ENCODE results near the gene HDAC11.

DNA sequence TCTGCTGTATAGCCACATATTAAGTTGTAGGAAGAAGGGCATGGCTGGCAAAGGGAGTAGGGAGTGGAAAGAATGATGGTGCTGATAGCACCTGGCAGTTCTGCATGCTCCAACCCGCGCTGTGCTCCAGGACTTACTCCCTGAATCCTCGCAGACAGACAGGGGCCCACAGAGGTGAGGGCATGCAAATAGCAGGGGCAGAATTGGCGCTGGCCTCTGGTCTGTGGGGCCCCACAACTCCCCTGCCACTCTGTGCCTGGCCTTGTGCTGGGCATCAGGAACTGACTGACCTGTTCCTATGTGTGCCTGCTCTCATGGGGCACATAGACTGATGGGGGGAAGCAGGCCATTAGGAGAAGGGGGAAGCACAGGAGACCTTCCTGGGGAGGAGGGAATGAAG lies 20.9 kb downstream of the HDAC11 start:
- TF ChIP-seq, protein P1, sequence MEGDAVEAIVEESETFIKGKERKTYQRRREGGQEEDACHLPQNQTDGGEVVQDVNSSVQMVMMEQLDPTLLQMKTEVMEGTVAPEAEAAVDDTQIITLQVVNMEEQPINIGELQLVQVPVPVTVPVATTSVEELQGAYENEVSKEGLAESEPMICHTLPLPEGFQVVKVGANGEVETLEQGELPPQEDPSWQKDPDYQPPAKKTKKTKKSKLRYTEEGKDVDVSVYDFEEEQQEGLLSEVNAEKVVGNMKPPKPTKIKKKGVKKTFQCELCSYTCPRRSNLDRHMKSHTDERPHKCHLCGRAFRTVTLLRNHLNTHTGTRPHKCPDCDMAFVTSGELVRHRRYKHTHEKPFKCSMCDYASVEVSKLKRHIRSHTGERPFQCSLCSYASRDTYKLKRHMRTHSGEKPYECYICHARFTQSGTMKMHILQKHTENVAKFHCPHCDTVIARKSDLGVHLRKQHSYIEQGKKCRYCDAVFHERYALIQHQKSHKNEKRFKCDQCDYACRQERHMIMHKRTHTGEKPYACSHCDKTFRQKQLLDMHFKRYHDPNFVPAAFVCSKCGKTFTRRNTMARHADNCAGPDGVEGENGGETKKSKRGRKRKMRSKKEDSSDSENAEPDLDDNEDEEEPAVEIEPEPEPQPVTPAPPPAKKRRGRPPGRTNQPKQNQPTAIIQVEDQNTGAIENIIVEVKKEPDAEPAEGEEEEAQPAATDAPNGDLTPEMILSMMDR (conservative IDR thresholded peaks at IDR 0.05 in 1 of 2, IDR thresholded peaks at IDR 0.05 in 1 of 2; ENCODE audit: extremely low read depth in 1 of 2, insufficient read depth in 1 of 2, low read depth in 1 of 2, low read length in 2 of 2): no peak
- TF ChIP-seq EZH2 (IDR thresholded peaks at IDR 0.05; ENCODE audit: borderline replicate concordance, low read length): no peak
